DMS79 (cell line): ENCODE measurements around the gene KCNQ1.

Experiments used
- DNase-seq: peaks from one replicate; lab custom pipeline; 2025; lab: John Stamatoyannopoulos, UW

Gene KCNQ1

DNA sequence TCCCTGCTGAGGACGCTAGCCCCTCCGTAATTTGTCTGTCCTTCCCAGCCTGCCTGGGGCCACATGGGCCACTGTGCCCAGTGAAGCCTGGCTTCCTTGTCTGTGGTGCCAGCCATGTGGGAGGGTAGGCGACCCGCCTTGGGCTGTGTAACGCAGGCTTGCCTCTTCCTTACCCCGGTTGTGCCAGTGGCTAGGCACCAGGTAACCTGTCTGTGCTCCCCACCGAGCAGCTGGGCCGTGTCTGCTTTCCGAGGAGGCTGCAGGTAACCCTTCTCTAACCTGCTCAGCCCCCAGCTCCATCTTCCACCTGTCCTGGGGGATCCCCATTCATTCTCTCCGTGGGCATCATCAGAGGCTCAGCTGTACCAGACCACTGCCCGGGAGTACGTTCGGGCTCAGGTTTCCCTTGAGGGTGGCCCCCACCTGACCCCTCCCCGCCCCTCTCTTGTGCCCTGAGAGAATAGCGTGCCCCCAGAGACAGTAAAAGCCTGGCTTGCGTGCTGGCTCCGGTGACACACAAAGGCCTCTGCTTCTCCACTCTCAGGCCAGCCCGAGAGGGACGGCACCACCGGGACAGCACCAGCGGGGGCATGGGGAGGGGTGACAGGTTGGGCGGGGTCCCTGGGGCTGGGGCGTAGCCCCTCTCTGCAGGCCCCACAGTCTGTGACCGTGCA is 361.7 kb downstream of the KCNQ1 start:
- DNase-seq, result no peak

DNA sequence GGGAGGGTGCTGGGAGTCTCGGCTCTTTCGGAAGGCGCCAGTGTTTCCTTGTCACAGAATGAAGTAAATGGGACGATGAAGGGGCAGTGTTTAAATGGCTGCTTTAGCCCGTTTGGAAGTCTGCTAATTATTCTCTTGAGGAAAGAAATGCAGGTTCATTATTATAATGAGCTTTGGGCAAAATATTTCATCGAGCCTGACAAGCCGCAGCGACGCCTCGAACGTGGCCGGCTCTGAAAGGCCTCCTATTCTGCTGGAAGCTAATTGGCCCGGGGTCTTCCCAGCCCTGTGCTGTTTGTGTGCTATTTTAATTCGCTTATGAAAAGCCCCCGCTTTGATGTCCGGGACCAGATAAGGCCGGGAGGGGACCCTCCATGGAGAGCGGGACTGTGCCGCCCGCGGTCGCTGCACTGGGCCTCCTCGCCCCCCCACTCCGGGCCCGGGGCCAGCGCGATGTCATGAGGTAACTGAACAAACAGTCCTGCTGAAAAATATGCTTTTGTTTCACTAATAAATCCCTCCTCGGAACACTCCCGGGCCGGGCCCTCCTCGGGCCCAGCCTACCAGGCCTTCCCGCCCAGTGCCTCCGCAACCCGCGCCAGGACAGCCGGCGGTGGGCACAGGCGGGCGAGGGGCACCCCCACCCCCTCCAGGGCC is 362.3 kb downstream of the KCNQ1 start:
- DNase-seq, result no peak

DNA sequence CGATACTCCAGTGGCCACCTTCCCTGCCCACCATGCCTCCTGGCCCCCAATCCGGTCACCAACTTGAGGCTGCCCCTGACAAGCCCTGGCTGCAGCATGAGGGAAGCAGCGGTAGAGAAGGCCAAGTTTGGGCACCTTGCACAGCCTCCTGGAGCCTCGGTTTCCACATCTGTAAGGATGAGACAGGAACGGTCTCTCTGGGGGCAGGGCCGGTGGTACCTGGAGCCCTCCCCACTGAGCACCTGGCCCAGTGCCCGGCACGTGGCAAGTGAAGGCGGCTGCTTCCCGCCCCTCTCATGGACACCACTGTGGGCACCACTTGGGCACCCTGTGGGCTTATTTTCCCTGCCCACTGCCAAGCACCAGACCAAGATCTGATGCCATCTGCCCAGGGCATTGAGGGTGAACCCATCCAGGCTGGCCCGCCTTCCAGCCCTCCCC is 363.0 kb downstream of the KCNQ1 start:
- no peak for DNase-seq

DNA sequence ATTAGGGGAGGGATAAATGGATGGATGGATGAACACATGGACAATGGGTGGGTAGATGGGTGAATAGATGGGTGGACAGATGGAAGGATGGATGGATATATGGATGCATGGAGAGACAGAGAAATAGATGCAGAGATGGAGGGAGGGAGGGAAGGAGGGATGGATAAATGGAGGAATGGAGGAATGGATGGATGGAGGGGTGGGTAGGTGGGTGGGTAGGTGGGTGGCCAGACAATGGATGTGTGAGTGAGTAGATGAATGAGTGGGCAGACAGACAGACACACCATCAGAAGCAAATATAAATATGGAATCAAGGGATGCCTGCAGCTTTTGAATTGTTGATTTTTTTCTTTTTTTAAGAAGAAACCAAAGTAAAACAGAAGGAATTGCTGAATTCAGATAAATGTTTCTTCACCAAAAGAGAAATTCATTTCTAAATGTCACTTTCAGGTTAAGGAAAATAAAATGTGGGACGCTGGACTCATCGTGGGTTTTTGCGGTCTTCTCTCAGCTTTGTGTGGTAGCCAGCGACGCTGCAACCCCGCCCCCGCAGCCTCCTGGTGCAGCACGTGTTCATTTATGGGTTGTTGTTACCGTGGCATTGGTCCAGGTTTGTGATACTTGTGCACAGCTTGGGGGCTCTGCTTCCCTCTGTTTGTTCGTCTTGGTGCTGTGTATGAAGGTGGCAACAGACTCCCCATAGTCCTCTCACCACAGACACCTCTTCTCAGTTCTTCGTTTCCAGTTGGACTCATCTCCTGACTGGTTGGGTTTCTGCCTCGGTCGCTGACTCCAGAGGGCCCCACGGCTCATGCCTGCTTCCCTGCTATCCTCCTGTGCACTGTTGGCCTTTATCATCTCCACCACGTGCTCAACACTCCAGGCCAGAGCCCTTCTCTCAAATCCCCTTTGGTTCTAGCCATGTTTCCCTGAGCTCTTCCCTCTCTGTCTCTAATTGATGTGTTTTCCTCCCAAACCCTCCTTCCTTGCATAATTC is 364.3 kb downstream of the KCNQ1 start:
- no peak for DNase-seq

DNA sequence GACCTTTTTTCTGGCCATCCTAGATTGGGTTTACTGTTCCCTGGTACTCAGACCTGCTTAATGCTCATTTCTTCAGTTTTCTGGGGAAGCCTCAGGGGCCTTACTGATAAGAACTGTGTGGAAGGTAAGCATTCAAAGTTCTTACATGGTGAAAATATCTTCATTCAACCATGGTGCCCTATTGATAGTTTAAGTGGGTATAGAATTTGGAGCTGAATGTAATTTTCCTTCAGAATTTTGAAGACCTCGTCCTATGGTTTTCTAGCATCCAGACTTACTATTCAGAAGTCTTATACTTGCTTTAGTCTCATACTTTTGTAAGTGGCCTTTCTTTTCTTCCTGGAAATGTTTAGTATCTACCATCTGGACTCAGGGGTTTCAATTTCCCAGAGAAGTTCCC is 365.0 kb downstream of the KCNQ1 start:
- no peak for DNase-seq

DNA sequence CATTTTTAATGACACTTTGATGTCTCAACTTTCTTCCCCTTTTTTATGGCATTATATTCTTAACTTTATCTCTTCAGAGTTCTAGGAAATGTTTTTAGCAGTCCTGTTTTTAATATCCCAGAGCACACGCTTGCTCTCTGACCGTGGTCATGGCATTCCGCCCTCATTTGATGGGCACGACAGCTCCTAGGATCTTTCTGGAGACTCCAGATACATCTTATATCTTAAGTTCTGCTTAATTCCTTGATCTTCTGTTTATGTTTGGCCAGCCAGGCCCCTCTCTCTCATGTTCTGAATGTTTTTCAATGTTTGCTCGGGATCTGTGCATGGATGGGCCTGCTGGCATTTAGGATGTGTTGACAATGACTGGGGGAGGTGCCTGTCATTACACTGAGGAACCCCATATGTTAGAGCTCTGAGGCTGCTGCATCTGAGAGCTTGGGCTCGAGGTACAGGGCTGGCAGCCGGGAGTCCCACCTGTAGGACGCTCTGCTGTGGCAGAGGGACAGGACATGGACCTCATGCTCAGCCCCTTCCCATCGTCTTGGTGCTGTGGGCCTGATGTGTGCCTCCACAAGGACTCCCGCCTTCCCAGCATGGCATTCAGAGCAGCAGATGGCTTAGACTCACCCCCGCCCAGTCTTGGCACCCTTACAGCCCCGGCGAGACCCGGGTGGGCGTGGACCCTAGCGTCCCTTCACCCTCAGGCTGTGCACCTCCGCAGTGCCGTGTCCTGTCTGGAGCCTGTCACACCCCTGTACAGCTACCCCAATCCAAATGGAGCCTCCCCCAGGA is 365.8 kb downstream of the KCNQ1 start:
- DNase-seq, result no peak

DNA sequence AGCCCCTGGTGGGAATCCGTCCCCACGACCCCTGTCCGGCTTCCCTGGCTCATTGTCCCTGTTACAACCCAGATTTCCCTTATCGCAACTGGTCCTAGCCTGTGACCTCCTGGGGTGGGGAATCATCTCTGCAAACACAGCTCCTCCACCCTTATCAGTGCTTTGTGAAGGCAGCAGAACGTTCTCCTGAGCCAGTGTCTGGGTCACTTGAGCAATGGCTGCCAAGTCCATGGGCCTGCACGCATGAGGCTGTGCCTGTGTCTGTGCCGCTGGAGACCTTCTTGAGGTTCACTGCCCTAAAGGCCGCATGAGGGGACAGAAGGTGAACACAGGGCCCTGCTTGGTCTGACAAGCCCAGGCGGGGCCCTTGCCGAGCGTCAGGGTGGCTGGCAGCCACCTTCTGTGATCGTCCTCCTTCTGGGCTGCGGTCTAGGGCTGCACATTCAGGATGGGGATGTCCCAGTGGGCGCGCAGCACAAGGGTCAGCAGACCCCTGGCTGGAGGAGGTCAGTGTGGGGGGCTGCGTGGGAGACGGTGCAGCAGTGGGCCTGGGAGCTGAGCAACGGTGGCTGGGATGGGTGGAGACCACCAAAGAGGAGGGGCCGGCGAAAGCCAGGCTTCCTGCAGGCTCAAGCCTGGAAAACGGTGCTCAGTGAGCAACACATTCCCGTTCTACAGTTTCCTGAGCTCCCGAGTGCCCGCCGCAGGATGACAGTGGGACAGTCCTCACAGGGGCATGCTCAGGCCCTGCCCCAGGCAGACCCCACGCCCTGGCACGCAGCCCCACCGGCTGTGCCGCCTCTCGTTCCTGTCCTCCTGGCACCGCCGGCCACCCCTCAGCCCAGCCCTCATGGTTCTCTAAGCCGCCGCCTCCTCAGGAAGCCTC is 366.6 kb downstream of the KCNQ1 start:
- no peak for DNase-seq

DNA sequence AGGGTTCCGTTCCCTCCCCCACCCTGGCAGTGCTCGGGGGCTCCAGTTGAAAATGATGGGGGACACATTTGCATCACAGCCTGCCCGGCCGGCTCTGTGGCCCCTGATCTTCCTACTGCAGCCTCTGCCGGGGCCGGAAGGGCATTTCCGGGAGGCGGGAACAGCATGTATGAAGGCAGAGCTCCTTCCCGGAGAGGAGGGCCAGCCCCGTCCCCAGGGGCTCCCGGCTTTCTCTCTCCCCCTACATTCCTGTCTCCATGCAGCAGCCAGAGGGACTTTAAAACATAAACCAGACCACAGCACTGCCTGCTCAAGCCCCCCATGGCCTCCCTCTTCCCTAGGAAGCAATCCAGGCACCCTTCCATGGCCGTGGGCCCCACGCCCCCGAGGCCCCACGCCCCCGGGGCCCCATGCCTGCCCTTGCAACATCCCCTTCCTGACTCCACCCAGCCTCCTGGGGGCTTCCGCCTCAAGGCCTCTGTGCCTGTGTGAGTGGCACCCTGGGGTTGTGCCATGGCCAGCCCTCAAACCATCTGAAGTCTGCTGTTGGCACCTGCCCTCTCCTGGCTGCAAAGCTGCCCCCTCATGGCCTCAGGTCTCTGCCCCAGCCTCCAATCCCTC is 367.7 kb downstream of the KCNQ1 start:
- DNase-seq, result no peak

DNA sequence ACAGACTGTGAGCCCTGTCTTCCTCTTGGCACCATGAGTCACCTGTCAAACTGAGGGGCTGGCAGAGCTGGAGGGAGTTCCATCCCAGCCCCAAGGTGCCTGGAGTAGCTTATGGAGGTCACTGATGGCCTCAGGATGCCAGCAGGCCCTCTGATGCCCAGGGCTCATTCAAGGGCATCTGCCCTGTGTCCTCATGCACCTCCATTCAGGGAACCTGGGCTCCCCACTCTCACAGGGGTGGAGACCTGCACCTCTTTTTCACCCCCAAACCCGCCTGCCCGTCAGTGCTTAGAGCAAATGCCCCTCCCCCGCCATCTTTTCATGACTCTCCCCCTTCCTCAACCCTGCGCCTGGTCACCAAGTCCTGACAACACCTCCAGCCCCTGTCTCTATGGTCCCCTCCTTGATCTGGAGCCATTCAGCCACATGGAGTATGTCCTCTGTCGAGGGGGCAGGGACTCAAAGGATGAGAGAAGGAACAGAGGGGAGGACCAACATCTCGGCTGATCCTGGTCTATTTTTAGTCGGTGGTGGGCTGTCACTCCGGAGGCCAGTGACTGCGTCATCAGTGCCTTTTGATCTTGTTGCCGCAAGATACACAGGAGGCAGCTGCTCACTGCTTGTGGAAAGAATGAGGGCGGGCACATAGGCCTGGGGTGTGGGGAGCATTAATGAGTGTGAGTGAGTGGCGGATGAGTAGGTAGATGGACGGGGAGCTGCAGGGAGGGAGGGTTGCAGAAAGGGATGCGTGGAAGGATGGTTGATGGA is 368.5 kb downstream of the KCNQ1 start:
- DNase-seq, result no peak

DNA sequence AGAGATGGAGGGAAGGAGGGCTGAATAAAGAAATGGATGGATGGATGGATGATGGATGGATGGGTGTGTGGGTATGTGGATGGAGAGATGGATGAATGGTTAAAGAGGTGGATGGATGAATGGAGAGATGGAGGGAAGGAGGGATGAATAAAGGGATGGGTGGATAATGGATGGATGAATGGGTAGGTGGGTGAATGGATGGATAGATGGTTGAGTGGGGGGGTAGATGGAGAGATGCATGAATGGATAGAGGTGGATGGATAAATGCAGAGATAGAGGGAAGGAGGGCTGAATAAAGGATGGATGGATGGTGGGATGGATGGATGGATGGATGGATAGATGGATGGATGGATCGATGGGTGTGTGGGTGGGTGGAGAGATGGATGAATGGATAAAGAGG is 369.2 kb downstream of the KCNQ1 start:
- no peak for DNase-seq

DNA sequence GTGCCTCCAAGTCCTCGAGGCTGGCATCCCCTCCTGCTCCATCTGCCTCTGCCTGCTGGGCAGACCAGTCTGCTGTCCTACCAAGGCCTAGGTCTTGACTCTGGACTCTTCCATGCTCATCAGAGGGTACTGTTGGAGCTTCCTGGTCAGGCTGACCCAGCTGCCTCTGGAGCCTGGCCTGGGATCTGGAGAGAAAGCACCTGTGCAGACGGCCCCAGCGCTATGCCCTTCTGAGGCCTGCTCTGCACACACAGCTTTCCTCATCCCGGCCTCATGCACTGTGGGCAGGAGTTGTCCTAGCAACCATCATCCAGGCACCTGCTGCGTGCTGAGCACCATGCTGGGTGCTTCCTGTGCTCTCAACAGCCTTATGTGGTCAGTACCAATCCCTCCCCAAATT is 369.9 kb downstream of the KCNQ1 start:
- DNase-seq, result no peak

DNA sequence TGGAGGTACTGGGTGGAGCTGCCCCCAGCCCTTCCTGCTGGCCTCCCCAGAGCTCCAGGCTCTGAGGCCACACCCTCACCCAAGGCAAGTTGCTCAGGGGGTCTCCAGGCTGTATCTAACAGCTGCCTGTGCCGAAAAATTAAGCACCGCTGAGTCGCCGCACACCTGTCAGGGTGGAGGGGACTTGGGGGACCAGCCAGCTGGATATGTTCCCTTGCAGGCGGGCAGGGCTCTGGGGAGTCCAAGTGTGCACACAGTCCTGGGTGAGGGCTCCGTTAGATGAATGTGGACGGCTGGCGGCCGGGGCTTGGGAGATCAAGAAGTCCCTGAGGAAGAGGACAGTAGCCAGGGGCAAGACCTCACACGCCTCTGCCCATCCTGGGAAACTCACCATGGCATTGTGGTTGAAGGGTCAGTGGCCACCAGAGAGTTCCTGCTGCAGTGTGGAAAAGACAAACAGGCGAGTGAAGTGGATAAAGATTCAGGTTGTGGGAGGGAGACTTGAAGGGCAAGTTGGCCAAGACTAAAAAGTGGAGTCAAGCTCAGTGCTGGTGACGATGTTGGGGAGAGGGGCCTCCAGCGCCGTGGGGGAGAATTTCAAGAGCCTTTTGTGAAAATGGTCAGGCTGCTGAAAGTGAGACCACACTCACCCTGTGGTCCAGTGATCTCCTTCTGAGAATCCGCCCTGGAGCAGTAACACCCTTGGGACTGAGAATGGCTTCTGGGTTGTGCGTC is 371.1 kb downstream of the KCNQ1 start:
- DNase-seq, result no peak

DNA sequence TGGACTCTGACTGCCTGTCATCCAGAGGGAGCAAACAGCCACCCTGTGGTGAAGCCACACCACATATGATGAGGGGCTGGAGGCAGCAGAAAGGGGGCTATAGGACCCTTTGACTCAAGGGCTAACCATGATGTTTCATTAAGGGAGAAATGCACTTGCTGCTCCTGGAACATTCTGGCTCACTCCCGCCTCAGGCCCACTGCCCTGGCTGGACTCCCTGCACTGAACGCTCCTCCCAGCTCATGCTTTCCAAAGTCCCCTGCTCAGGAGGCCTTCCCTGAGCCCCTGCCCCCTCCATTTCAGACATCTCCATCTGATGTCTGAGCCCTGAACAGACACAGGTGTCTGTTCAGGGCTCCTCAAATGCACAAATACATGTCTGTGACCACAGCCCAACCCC is 371.7 kb downstream of the KCNQ1 start:
- no peak for DNase-seq

DNA sequence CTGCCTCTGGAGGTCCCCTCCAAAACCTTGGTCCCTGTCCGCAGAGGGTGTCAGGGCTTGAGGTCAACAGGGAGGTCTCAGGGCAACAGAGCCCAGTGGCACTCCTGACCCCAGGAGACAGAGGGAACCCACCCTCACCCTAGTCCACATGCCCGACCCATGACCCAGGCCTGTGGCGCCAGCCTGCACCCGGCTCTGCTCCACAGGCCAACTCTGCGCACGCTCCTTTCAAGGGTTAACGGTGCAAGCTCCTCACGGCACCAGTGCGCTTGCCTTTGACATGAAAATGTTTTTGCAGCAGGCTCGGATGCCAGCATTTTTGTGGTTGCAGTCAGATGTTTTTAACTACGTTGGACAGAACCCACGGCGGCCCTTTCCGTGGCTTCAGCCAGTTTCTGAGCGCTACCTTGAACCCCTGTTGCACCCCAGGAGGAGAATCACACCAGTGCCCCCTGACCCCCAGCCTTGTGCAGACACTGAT is 372.2 kb downstream of the KCNQ1 start:
- no peak for DNase-seq

DNA sequence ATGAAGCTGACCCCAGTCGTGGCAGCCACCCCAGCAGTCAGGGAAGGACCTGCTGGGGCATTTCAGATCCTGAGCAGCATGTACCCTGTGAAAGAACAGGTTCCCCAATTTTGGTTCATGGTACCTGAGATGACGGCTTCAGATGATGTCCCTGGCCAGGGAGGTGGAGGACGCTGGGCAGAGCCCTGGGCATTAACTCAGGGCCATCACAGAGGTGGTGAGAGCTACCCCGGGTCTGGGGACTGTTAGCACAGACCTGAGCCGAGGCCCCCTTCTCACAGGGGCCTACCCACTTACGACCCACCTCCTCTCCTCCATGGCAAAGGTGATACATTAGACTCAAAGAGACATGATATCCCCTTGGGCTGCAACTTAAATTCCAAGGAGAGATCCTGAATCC is 372.6 kb downstream of the KCNQ1 start:
- no peak for DNase-seq

DNA sequence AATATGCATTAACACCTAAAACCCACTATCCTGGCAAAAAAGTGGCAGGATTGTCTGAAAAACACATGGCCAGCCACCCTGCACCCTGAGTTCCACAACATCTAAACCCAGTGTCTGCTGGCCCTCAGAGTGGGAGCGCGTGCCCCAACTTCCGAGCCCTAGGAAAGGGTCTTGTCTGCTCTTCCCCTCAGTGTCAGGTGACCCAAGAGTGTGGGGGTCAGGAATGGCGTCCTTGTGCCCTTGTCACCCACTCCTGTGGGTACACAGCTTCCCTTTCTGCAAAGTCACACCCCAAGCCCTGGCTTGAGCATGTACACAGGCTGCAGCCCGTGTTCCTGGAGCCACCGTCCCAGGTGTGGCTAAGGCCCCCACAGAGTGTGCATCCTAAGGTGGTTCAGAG is 373.2 kb downstream of the KCNQ1 start:
- no peak for DNase-seq

DNA sequence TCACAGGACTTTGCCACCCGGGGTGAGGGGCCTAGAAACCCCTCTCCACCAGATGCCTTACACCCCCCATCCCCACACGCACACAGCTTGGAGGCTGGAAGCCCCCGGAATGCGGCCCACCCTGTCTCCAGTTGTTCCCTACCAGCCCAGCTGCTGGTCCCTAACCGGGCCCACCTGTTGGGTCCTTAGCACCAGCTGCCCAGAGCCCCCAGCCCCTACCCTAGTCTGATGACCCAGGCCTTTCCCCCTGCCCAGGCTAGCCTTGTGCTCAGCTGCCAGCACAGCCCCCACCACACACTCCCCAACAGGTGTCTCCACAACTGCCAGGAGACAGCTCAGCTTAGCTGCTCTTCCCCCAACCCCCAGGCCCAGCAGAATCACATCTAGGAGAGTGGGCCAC is 373.7 kb downstream of the KCNQ1 start:
- DNase-seq, result no peak

DNA sequence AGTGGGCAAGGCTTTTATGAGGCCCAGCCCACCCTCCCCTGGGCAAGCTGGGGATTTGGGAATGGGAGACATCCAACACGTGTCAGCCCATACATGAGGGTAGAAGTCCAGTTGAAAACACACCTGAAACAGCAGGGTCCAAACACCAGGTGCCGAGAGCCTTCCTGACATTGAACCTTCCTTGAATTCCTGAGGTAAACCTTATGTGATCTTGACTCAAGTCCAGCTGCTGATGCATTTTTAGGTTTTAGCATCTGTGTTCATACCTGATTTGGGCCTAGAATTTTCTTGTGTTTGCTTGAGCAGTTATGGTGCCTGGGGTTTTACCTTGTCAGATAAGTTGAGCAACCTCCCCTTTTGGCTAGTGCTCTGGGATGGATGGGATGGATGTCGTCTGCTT is 374.5 kb downstream of the KCNQ1 start:
- no peak for DNase-seq

DNA sequence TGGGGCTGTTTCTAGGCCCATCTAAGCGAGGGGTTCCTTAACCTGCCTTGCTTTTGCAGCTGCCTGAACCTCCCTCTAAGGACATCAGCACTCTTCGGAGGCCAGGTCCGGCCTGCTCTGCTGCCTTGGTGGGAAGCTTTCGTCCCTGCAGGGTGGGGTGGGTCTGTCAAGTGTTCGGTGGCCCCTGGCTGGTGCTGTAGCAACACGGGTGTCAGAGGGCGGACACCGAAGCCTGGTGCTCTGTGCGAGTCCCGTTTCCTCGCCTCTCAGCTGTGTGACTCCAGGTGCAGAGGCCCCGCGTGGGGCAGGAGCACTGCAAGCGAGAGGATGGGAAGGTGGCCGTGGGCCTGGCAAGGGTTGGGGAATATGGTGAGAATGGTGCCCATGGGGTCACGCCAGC is 376.2 kb downstream of the KCNQ1 start:
- no peak for DNase-seq
